ENCODE measurements around the gene ARMC6.

DNA sequence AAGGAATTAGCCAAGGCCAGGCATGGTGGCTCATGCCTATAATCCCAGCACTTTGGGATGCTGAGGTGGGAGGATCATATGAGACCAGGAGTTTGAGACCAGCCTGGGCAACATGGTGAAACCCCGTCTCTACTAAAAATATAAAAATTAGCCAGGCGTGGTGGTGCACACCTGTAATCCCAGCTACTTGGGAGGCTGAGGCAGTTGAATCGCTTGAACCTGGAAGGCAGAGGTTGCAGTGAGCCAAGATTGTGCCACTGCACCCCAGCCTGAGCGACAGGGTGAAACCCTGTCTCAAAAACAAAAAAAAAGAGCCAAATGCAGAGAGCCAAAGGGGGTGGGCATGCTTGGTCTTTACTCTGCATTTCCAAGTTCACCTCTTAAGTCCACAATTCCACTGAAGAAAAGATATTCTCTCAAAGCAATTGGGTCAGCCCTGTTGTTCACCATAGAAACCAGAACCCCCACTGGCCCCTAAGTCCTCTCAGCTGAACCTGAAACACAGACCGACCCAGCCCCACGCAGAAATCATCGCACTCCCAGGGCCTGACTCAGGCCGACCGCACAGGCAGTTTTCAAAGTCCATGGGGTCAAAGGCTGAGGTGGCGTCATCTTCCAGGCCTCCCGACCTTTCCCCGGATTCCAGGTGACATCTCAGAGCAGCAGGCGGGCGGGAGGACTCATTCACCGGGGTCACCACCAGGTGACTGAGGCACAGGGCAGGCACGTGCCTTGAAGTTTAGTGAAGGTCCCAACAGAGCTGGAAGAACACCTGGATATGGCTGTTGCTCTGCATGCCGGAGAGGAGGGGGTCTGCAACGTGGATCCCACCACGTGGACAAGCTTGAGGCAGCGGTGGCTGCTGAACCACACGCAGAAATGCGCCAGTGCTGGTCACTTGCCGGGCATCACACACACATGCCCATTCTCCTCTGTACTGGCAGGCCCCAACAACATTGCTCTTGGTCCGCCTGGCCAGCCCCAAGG, 63.5 kb downstream of the ARMC6 start:
- TF ChIP-seq CTCF (IDR thresholded peaks at IDR 0.05; ENCODE audit: extremely low read depth in 1 of 2, insufficient read depth in 1 of 2, low read depth in 1 of 2, low read length in 2 of 2) (no peak), POLR2AphosphoS5 (IDR thresholded peaks at IDR 0.05; ENCODE audit: insufficient read depth, low read depth, low read length) (no peak), EZH2 (IDR thresholded peaks at IDR 0.05; ENCODE audit: borderline replicate concordance, low read depth, low read length, severe bottlenecking) (no peak), POLR2A (IDR thresholded peaks at IDR 0.05; ENCODE audit: low read depth, low read length) (no peak), JUN (IDR thresholded peaks at IDR 0.05; ENCODE audit: borderline replicate concordance, insufficient read depth, insufficient read length, low read depth) (no peak)

Data from endothelial cell of umbilical vein (primary cell).